H1 (cell line): Measurements from ENCODE around the gene DLST. TPM values are rescaled to one million over a fixed set of nuclear protein-coding genes. Genes with fewer than 3 reads are reported as not detected.

Experiments used
- CBX5 ChIP-seq: fragments of 300-800, 300-1000 bp; sonication (generic); IDR thresholded peaks from 2 replicates; pipeline ENCODE4 v1.7.1; 2016; ENCODE audit warnings: antibody characterized with exemption, low read length, low read depth
- CHD2 ChIP-seq: IDR thresholded peaks from 2 replicates; pipeline ENCODE4 v1.6.1; 2012; ENCODE audit warnings: low read length, improper control_type of control experiment
- CHD7 ChIP-seq: fragments of 300-600 bp; sonication (generic); IDR thresholded peaks from 2 replicates; pipeline ENCODE4 v1.7.1; 2012; ENCODE audit warnings: low read length, moderate library complexity, mild to moderate bottlenecking, inconsistent platforms; ENCODE audit not compliant: insufficient replicate concordance
- HDAC2 ChIP-seq, 2 experiments: fragments of 300-600 bp in 1 of 2; sonication (generic) in 1 of 2; IDR thresholded peaks; 2 replicates each; pipeline ENCODE4 v1.6.1; 2011 to 2012; ENCODE audit warnings: low read depth in 2 of 2, low read length in 2 of 2, mild to moderate bottlenecking in 2 of 2, moderate library complexity in 2 of 2, borderline replicate concordance in 1 of 2, inconsistent platforms in 1 of 2
- HDAC6 ChIP-seq: IDR thresholded peaks from one replicate; pipeline ENCODE4 v1.7.1; 2012; ENCODE audit warnings: low read depth, mild to moderate bottlenecking, inconsistent platforms, low read length, moderate library complexity
- JUN ChIP-seq: IDR thresholded peaks from 2 replicates; pipeline ENCODE4 v1.6.1; 2011; ENCODE audit warnings: low read depth, mild to moderate bottlenecking, improper control_type of control experiment, low read length
- JUND ChIP-seq: IDR thresholded peaks from 2 replicates; pipeline ENCODE4 v1.6.1; 2011; ENCODE audit warnings: mild to moderate bottlenecking, improper control_type of control experiment, low read length
- KDM4A ChIP-seq: IDR thresholded peaks from one replicate; pipeline ENCODE4 v1.7.1; 2012; ENCODE audit warnings: low read depth, mild to moderate bottlenecking, moderate library complexity, low read length, inconsistent platforms; ENCODE audit not compliant: severe bottlenecking
- NANOG ChIP-seq: IDR thresholded peaks from 2 replicates; pipeline ENCODE4 v1.6.1; 2011; ENCODE audit warnings: low read length, low read depth, mild to moderate bottlenecking, inconsistent platforms; ENCODE audit not compliant: insufficient read depth, poor library complexity, severe bottlenecking
- RNF2 ChIP-seq: fragments of 200-900, 300-1000 bp; sonication (generic); IDR thresholded peaks from 2 replicates; pipeline ENCODE4 v1.7.1; 2016; ENCODE audit warnings: borderline replicate concordance, low read depth, mild to moderate bottlenecking, antibody characterized with exemption, low read length; ENCODE audit not compliant: poor library complexity, severe bottlenecking; ENCODE audit errors: missing control alignments
- SP1 ChIP-seq: IDR thresholded peaks from 2 replicates; pipeline ENCODE4 v1.6.1; 2011; ENCODE audit warnings: low read depth, low read length
- TAF1 ChIP-seq: IDR thresholded peaks from 2 replicates; pipeline ENCODE4 v1.6.1; 2011; ENCODE audit warnings: mild to moderate bottlenecking, low read depth, low read length
- polyA plus RNA-seq, 7 experiments: library from polyadenylated mRNA; depleted of rRNA in 3 of 7; stranded (reverse) in 5 of 7; unstranded in 2 of 7; fragments of >200 nt in 5 of 7; fragments of 200-250 nt in 2 of 7; gene quantifications; 1 replicate in 5 of 7; 2 replicates in 1 of 7; 4 replicates in 1 of 7; pipeline versions ENCODE4 v1.2.1 to v1.2.3, GENCODE V29; 2011 to 2013; ENCODE audit warnings: missing spikeins in 2 of 7, mixed read lengths in 2 of 7
- total RNA-seq: library from RNA; stranded (reverse); fragmentation: NEBNext Ultra II Directional; extraction: Animal tissue kit (Norgen Biotek cat#: 25700); gene quantifications from 2 replicates; pipeline ENCODE4 v1.2.1, GENCODE V29; 2021

DLST gene
- total and polyA plus RNA-seq, 2 of the 8 experiments (the other 6 are each of a cell fraction or from before 2014, with no cell fraction given), result 96.5 to 117 TPM

DNA sequence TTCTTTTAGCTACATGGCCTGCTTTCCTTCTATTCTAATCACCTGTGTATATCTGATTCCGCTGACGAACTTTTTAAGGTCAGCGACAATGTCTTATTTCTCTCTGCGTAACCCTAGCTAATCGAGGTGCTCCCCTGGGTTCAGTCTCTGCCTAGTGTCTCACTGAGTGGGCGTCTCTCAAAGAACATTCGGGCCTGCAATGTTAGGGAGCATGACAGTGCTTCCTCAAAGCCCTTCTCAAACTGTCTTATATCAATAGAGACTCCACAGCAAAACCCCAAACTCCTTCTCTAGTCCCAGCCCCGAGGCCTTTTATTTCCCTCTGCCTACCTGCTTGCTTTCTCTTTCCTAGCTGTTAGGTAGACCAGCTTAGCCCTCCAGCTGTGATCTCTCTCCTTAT lies 55.0 kb downstream of the DLST start (continued):
- TF ChIP-seq CHD7 (no peak), CBX5 (no peak), TAF1 (no peak), JUND (no peak), RNF2 (no peak), HDAC6 (no peak), NANOG (no peak), CHD2 (no peak), HDAC2 (IDR thresholded peaks at IDR 0.05; ENCODE audit: borderline replicate concordance in 1 of 2, low read depth in 2 of 2, low read length in 2 of 2) (no peak), KDM4A (no peak), SP1 (no peak), JUN (no peak)
